ENCODE measurements around the gene IFIT3. TPM values are rescaled to one million over a fixed set of nuclear protein-coding genes. Genes with fewer than 3 reads are reported as not detected.

The IFIT3 gene
- total and polyA plus RNA-seq, 2 of the 8 experiments (the other 6 are each of a cell fraction or from before 2014, with no cell fraction given): 0.12 to 0.84 TPM

- TF ChIP-seq CHD7 (IDR thresholded peaks at IDR 0.05; ENCODE audit: insufficient replicate concordance, low read length) (no peak), GTF2F1 (IDR thresholded peaks at IDR 0.05; ENCODE audit: borderline replicate concordance, low read depth, low read length) (no peak), MAFK (IDR thresholded peaks at IDR 0.05; ENCODE audit: low read depth, low read length) (no peak), TAF7 (optimal IDR thresholded peaks at IDR 0.05; ENCODE audit: borderline replicate concordance, low read depth, low read length) (no peak), TAF1 (IDR thresholded peaks at IDR 0.05; ENCODE audit: low read depth, low read length) (no peak), SIRT6 (IDR thresholded peaks at IDR 0.05; ENCODE audit: low read length) (no peak), CTCF (IDR thresholded peaks at IDR 0.05; ENCODE audit: control extremely low read depth in 1 of 3, insufficient read depth in 1 of 3, low read depth in 1 of 3, low read length in 3 of 3) (no peak), CTBP2 (IDR thresholded peaks at IDR 0.05; ENCODE audit: borderline replicate concordance, insufficient read depth, insufficient read length, low read length) (no peak)
Measured at GRCh38 chr10:89379103-89379502, 51.3 kb downstream of the IFIT3 start (continued).
